Kidney (tissue), 14 donors: Measurements from ENCODE around the gene C2CD2. TPM values are rescaled to one million over a fixed set of nuclear protein-coding genes. Genes with fewer than 3 reads are reported as not detected.

Experiments used
- DNase-seq, 5 donors: peaks; one replicate each; pipeline ENCODE4 v3.0.0-alpha.2; 2013 to 2020
- FAIRE-seq: peaks from 2 replicates; lab custom pipeline; 2012; peaks lifted over from hg19 to GRCh38; lab: Jason Lieb, UNC
- H3K27ac ChIP-seq, 2 donors: one replicate each; pipeline ENCODE4 v1.7.0; 2013; ENCODE audit warnings: low read depth in 2 of 2, low read length in 2 of 2, inconsistent platforms in 1 of 2
- H3K27me3 ChIP-seq: one replicate; pipeline ENCODE4 v1.7.1; 2013; ENCODE audit warnings: low read length, inconsistent platforms; ENCODE audit not compliant: control insufficient read depth, insufficient read depth
- H3K36me3 ChIP-seq, 3 donors: one replicate each; pipeline versions ENCODE4 v1.7.0 to v1.7.1; 2013; ENCODE audit warnings: low read length in 3 of 3, control low read depth in 1 of 3, inconsistent platforms in 1 of 3; ENCODE audit not compliant: insufficient read depth in 3 of 3, control insufficient read depth in 2 of 3
- H3K4me1 ChIP-seq, 3 donors: one replicate each; pipeline versions ENCODE4 v1.7.0 to v1.7.1; 2013; ENCODE audit warnings: low read length in 3 of 3, inconsistent platforms in 1 of 3, low read depth in 1 of 3; ENCODE audit not compliant: control insufficient read depth in 2 of 3, insufficient read depth in 2 of 3
- H3K4me3 ChIP-seq, 3 donors: one replicate each; pipeline versions ENCODE4 v1.7.0 to v1.8.1; 2013; ENCODE audit warnings: low read length in 3 of 3, control low read depth in 1 of 3, inconsistent platforms in 1 of 3
- H3K9ac ChIP-seq, 3 donors: one replicate each; pipeline versions ENCODE4 v1.7.0 to v1.7.1; 2013; ENCODE audit warnings: low read length in 3 of 3, control low read depth in 1 of 3, inconsistent platforms in 1 of 3
- H3K9me3 ChIP-seq, 3 donors: one replicate each; pipeline versions ENCODE4 v1.7.0 to v1.7.1; 2013; ENCODE audit warnings: low read length in 3 of 3, control low read depth in 1 of 3, inconsistent platforms in 1 of 3; ENCODE audit not compliant: control insufficient read depth in 2 of 3, insufficient read depth in 1 of 3
- intact Hi-C: fragments of 100-400 bp; cut with DNase I; formaldehyde crosslinking; loops from one replicate; pipeline ENCODE4 v1.11.1; 2022
- polyA plus RNA-seq: library from polyadenylated mRNA; stranded (reverse); fragments of 350-450 nt; fragmentation: Illumina TruSeq; extraction: RNeasy Lipid Tissue Mini Kit (QIAGEN cat#74804); gene quantifications from one replicate; pipeline ENCODE4 v1.2.3, GENCODE V29; 2014; ENCODE audit warnings: low read depth, low replicate concordance; ENCODE audit not compliant: insufficient read depth
- total RNA-seq: library from RNA; stranded (reverse); fragmentation: NEBNext Ultra II Directional; extraction: Animal tissue kit (Norgen Biotek cat#: 25700); gene quantifications from one replicate; pipeline ENCODE4 v1.2.1, GENCODE V29; 2021
- TF ChIP-seq, protein P1 (sequence below): IDR thresholded peaks from 3 replicates; pipeline ENCODE4 v1.5.1; 2012; ENCODE audit warnings: mild to moderate bottlenecking, moderate library complexity, borderline replicate concordance; ENCODE audit not compliant: insufficient read depth; ENCODE audit errors: extremely low read depth
- donor health status: control.
- donor health status: control.
- donor health status: control.
- donor health status: control.
- donor health status: control.
- donor health status: DM: yes; HTN: yes; CAD: no.
- donor health status: Normal renal cell carcinoma (clear cell type).

C2CD2 gene
- total and polyA plus RNA-seq, 2 donors from 2014 or later, result 7.6 to 25.6 TPM

DNA sequence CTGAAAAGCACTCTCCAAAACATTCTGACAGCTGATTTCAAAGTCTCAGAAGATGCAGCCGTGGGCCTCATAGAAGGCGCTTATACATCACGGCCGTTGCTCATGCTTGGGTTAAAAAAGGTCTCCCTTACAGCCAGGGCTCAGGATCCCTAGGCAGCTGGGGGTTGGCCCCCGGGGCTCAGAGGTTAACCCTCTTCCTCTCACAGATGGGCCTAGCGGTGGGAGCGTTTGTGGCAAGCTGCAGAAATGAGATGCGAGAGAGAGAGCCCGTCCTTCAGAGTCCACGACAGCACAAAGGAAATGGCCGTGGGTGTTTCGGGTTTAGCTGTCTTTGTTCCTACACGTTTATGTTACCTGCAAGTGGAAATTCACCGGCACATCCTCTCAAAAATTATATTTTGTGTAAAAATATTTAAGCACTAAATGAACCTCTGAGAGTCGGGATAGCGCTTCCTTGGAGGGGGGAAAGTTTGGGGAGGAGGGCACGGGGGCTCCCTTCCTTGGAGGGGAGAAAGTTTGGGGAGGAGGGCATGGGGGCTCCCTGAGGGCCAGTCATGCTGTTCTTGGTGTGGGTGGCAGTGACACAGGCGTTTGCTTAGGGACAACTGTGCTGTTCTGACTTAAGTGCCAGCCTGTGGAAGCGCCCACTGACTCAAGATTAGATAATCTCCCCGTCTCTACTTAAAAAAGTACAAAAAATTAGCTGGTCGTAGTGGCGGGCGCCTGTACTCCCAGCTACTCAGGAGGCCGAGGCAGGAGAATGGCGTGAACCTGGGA, 54.2 kb downstream of the C2CD2 start:
- TF ChIP-seq, protein P1, sequence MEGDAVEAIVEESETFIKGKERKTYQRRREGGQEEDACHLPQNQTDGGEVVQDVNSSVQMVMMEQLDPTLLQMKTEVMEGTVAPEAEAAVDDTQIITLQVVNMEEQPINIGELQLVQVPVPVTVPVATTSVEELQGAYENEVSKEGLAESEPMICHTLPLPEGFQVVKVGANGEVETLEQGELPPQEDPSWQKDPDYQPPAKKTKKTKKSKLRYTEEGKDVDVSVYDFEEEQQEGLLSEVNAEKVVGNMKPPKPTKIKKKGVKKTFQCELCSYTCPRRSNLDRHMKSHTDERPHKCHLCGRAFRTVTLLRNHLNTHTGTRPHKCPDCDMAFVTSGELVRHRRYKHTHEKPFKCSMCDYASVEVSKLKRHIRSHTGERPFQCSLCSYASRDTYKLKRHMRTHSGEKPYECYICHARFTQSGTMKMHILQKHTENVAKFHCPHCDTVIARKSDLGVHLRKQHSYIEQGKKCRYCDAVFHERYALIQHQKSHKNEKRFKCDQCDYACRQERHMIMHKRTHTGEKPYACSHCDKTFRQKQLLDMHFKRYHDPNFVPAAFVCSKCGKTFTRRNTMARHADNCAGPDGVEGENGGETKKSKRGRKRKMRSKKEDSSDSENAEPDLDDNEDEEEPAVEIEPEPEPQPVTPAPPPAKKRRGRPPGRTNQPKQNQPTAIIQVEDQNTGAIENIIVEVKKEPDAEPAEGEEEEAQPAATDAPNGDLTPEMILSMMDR, result no peak
- intact Hi-C loops, result no loop called here
- no peaks in the 10 kb centered on the region for H3K9me3 ChIP-seq
- peaks cover 0 to 6% (median 0%) of the 10 kb centered on the region in 3 donors for H3K36me3 ChIP-seq
- DNase-seq (no peak), FAIRE-seq (no peak)
- no peak overlapping the region for H3K9ac ChIP-seq
- no peaks in the 10 kb centered on the region for H3K4me1 ChIP-seq
- no peak overlapping the region for H3K27ac ChIP-seq
- H3K27me3 ChIP-seq, result no peaks in the 10 kb centered on the region
- H3K4me3 ChIP-seq, result no peak overlapping the region

DNA sequence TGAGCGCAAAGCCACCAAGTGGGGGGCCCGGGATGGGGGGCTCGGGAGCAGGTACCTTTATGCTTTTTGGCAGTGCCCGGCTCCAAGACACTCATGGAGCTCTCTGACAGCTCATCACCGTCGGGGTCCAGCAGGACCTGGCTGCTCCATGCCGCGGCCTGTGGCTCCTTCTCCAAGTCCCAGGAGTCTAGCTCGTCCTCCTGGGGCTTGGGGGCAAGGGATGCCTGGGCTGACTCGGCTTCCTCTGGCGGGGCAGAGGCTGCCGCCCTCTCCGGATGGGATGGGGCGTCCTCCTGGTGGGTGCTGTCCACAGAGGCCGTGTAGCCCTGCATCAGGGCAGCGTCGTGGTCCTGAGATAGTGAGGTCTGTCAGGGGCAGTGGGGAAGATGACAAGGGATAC, 54.8 kb downstream of the C2CD2 start:
- intact Hi-C loops, result no loop called here
- Histone ChIP-seq H3K36me3 (peaks cover 0 to 6% (median 0%) of the 10 kb centered on the region in 3 donors), H3K9ac (no peak overlapping the region), H3K27ac (no peak overlapping the region), H3K9me3 (no peaks in the 10 kb centered on the region), H3K4me3 (no peak overlapping the region), H3K4me1 (no peaks in the 10 kb centered on the region), H3K27me3 (no peaks in the 10 kb centered on the region)
- no peak for DNase-seq
- FAIRE-seq, result no peak
- TF ChIP-seq, protein P1, result no peak

DNA sequence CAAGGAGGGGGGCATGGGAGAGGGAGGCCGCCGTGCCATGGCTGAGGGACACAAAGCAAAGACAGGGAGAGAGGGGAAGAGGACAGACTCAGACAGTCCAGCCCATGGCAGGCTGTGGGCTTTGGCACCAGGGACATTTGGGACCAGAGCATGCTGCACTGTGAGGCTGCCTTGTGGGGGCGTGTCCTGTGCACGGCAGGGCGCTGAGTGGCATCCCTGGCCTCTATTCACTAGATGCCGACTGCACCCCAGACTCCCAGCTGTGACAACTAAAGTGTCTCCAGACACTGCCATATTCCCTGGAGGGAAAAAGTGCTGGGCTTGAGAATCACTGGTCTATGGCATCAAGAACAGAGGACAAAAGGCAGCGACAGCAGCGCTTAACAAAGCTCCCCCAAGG, 56.1 kb downstream of the C2CD2 start:
- Histone ChIP-seq H3K4me1 (no peaks in the 10 kb centered on the region), H3K9me3 (no peaks in the 10 kb centered on the region), H3K27ac (no peak overlapping the region), H3K27me3 (no peaks in the 10 kb centered on the region), H3K36me3 (peaks cover 0 to 6% (median 0%) of the 10 kb centered on the region in 3 donors), H3K9ac (no peak overlapping the region), H3K4me3 (no peak overlapping the region)
- intact Hi-C loops, result no loop called here
- TF ChIP-seq, protein P1, result no peak
- peak in 1 of 5 donors; percentile 45 for DNase-seq
- no peak for FAIRE-seq
